WTC11 (cell line): ENCODE data around the gene PROC. TPM values are rescaled to one million over a fixed set of nuclear protein-coding genes. Genes with fewer than 3 reads are reported as not detected.
A peak's percentile ranks its signal among the peaks of the same experiment; 100 is the strongest.

ENCODE experiments used
- ATAC-seq: fragments of 200-7000 bp; cut with Tn5 transposase; 2 replicates; pipeline ENCODE4 v1.10.0; 2021; ENCODE audit warnings: mild to moderate bottlenecking, moderate library complexity
- CTCF ChIA-PET: fragments of 300-600 bp; sonication (Branson Sonifier 250); formaldehyde crosslinking; loops from one replicate; lab custom pipeline; 2021; ENCODE audit warnings: antibody characterized with exemption; lab: Charles Lee
- POLR2A ChIA-PET: fragments of 350-600 bp; sonication (Branson Sonifier 250); formaldehyde crosslinking; loops from one replicate; lab custom pipeline; 2021; ENCODE audit warnings: antibody characterized with exemption; lab: Charles Lee
- DNase-seq: peaks from one replicate; pipeline ENCODE4 v3.0.0; 2021; ENCODE audit warnings: low spot score
- H3K27ac Mint-ChIP-seq: 2 replicates; pipeline ENCODE4 v1.8.0; 2021; ENCODE audit warnings: mixed read lengths
- H3K27me3 Mint-ChIP-seq: 2 replicates; pipeline ENCODE4 v1.8.0; 2021; ENCODE audit warnings: low read depth, mild to moderate bottlenecking, moderate library complexity, mixed read lengths
- H3K36me3 Mint-ChIP-seq: 2 replicates; pipeline ENCODE4 v1.8.0; 2021; ENCODE audit warnings: mixed read lengths
- H3K4me1 Mint-ChIP-seq: 2 replicates; pipeline ENCODE4 v1.8.0; 2022; ENCODE audit warnings: mixed read lengths
- H3K4me3 Mint-ChIP-seq: 2 replicates; pipeline ENCODE4 v1.8.0; 2021; ENCODE audit warnings: mild to moderate bottlenecking, moderate library complexity, mixed read lengths
- H3K9me3 Mint-ChIP-seq: 2 replicates; pipeline ENCODE4 v1.8.0; 2021; ENCODE audit warnings: mixed read lengths
- ARID4B ChIP-seq: sonication (generic); formaldehyde crosslinking; IDR thresholded peaks from 2 replicates; pipeline ENCODE4 v1.8.0; 2023; ENCODE audit warnings: missing genetic modification reagents, mild to moderate bottlenecking, borderline replicate concordance
- FOXJ3 ChIP-seq: sonication (generic); formaldehyde crosslinking; IDR thresholded peaks from 2 replicates; pipeline ENCODE4 v1.9.0; 2021; ENCODE audit warnings: missing genetic modification reagents, mild to moderate bottlenecking, borderline replicate concordance
- FOXK1 ChIP-seq: sonication (generic); formaldehyde crosslinking; IDR thresholded peaks from 2 replicates; pipeline ENCODE4 v1.8.0; 2022; ENCODE audit warnings: mild to moderate bottlenecking, moderate library complexity, missing genetic modification reagents
- GTF2I ChIP-seq: fragments of 250-450 bp; sonication (Bioruptor Pico); conservative IDR thresholded peaks from 2 replicates; pipeline ENCODE4 v1.4.0; 2021; ENCODE audit warnings: mild to moderate bottlenecking
- NR1H2 ChIP-seq: sonication (generic); formaldehyde crosslinking; IDR thresholded peaks from 2 replicates; pipeline ENCODE4 v1.9.0; 2021; ENCODE audit warnings: mild to moderate bottlenecking, moderate library complexity, missing genetic modification reagents
- PRRX2 ChIP-seq: fragments of 250-450 bp; sonication (Bioruptor Pico); IDR thresholded peaks from 2 replicates; pipeline ENCODE4 v1.8.0; 2021; ENCODE audit warnings: mild to moderate bottlenecking
- RELA ChIP-seq: sonication (generic); formaldehyde crosslinking; IDR thresholded peaks from 2 replicates; pipeline ENCODE4 v1.8.1; 2022; ENCODE audit warnings: missing genetic modification reagents, mild to moderate bottlenecking, borderline replicate concordance
- SP1 ChIP-seq: sonication (generic); formaldehyde crosslinking; conservative IDR thresholded peaks from 2 replicates; pipeline ENCODE4 v1.8.1; 2022; ENCODE audit warnings: missing genetic modification reagents
- ZNF121 ChIP-seq: sonication (generic); formaldehyde crosslinking; IDR thresholded peaks from 2 replicates; pipeline ENCODE4 v1.8.0; 2023; ENCODE audit warnings: missing genetic modification reagents
- ZNF671 ChIP-seq: fragments of 250-450 bp; sonication (Bioruptor Pico); IDR thresholded peaks from 2 replicates; pipeline ENCODE4 v1.8.0; 2021; ENCODE audit warnings: mild to moderate bottlenecking
- total RNA-seq: library from RNA; stranded (reverse); gene quantifications from 3 replicates; pipeline ENCODE4 v1.2.3, GENCODE V29; 2021
- TF ChIP-seq, protein P1 (sequence below): sonication (generic); formaldehyde crosslinking; IDR thresholded peaks from 2 replicates; pipeline ENCODE4 v1.8.1; 2022; ENCODE audit warnings: low read depth, mild to moderate bottlenecking, moderate library complexity, missing genetic modification reagents, borderline replicate concordance
- TF ChIP-seq, protein P2 (sequence below): sonication (generic); formaldehyde crosslinking; IDR thresholded peaks from 2 replicates; pipeline ENCODE4 v1.8.0; 2022; ENCODE audit warnings: mild to moderate bottlenecking, missing genetic modification reagents
- TF ChIP-seq, protein P3 (sequence below): sonication (generic); formaldehyde crosslinking; IDR thresholded peaks from 2 replicates; pipeline ENCODE4 v1.8.1; 2022; ENCODE audit warnings: mild to moderate bottlenecking, moderate library complexity, missing genetic modification reagents
- TF ChIP-seq, protein P4 (sequence below): fragments of 250-450 bp; sonication (Bioruptor Pico); IDR thresholded peaks from 2 replicates; pipeline ENCODE4 v1.9.0; 2021; ENCODE audit warnings: mild to moderate bottlenecking

The PROC gene
- total RNA-seq, 1 experiment from 2014 or later, result 0.59 TPM

DNA sequence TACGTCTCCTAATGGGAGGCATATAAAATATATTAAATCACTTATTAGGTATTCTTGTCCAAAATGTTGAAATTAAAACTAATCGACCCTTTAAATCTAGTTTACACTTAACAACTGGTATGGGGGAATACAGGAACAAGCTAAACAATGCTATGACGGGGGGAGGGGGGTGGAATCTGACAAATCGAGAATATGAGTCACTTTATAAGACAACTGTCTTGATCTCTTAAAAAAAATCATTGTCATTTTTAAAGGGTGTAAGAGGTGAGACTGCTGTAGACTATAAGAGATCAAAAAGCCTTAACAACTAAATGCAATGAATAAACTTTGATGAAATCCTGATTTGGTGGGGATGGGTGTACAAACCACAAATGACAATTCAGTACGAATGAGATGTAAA is 36.5 kb upstream of the PROC start (continued):
- TF ChIP-seq ZNF121 (CRISPR knock-in tag) (no peak), SP1 (CRISPR knock-in tag) (no peak), FOXK1 (CRISPR knock-in tag) (no peak), NR1H2 (CRISPR knock-in tag) (no peak)

DNA sequence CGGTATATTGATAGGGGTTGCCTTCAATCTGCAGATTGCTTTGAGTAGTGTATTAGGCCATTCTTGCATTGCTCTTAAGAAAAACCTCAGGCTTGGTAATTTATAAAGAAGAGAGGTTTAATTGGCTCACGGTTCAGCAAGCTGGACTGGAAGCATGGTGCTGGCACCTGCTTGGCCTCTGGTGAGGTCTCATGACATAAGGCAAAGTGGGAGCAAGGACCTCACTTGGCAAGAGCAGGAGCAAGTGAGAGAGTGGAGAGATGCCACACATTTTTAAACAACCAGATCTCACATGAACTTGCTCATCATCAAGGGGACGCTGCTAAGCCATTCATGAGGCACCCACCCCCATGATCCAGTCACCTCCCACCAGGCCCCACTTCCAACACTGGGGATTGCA is 35.4 kb upstream of the PROC start:
- peaks cover 13% of the 10 kb centered on the region for H3K4me1 Mint-ChIP-seq
- TF ChIP-seq, protein P1, sequence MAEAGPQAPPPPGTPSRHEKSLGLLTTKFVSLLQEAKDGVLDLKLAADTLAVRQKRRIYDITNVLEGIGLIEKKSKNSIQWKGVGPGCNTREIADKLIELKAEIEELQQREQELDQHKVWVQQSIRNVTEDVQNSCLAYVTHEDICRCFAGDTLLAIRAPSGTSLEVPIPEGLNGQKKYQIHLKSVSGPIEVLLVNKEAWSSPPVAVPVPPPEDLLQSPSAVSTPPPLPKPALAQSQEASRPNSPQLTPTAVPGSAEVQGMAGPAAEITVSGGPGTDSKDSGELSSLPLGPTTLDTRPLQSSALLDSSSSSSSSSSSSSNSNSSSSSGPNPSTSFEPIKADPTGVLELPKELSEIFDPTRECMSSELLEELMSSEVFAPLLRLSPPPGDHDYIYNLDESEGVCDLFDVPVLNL (CRISPR knock-in tag), result no peak
- TF ChIP-seq PRRX2 (no peak), ARID4B (no peak), ZNF671 (no peak), GTF2I (CRISPR knock-in tag) (no peak), RELA (no peak)
- TF ChIP-seq, protein P2, sequence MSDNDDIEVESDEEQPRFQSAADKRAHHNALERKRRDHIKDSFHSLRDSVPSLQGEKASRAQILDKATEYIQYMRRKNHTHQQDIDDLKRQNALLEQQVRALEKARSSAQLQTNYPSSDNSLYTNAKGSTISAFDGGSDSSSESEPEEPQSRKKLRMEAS, result no peak
- TF ChIP-seq, protein P3, sequence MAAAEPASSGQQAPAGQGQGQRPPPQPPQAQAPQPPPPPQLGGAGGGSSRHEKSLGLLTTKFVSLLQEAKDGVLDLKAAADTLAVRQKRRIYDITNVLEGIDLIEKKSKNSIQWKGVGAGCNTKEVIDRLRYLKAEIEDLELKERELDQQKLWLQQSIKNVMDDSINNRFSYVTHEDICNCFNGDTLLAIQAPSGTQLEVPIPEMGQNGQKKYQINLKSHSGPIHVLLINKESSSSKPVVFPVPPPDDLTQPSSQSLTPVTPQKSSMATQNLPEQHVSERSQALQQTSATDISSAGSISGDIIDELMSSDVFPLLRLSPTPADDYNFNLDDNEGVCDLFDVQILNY, result no peak
- TF ChIP-seq, protein P4, sequence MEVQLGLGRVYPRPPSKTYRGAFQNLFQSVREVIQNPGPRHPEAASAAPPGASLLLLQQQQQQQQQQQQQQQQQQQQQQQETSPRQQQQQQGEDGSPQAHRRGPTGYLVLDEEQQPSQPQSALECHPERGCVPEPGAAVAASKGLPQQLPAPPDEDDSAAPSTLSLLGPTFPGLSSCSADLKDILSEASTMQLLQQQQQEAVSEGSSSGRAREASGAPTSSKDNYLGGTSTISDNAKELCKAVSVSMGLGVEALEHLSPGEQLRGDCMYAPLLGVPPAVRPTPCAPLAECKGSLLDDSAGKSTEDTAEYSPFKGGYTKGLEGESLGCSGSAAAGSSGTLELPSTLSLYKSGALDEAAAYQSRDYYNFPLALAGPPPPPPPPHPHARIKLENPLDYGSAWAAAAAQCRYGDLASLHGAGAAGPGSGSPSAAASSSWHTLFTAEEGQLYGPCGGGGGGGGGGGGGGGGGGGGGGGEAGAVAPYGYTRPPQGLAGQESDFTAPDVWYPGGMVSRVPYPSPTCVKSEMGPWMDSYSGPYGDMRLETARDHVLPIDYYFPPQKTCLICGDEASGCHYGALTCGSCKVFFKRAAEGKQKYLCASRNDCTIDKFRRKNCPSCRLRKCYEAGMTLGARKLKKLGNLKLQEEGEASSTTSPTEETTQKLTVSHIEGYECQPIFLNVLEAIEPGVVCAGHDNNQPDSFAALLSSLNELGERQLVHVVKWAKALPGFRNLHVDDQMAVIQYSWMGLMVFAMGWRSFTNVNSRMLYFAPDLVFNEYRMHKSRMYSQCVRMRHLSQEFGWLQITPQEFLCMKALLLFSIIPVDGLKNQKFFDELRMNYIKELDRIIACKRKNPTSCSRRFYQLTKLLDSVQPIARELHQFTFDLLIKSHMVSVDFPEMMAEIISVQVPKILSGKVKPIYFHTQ (CRISPR knock-in tag), result no peak
- DNase-seq (no peak), ATAC-seq (no peak)
- CTCF ChIA-PET, result interaction anchor here (2.0 kb wide), 1 partner anchor 33 kb away, joined by 5 read pairs; no protein-coding TSS in a partner anchor
- POLR2A ChIA-PET, result no interaction called here
- peaks cover 5% of the 10 kb centered on the region for H3K9me3 Mint-ChIP-seq
- peaks cover 5% of the 10 kb centered on the region for H3K36me3 Mint-ChIP-seq
- no peaks in the 10 kb centered on the region; the same call in 1 of the 2 replicates for H3K27me3 Mint-ChIP-seq
- H3K4me3 Mint-ChIP-seq, result no peak overlapping the region
- H3K27ac Mint-ChIP-seq, result no peak overlapping the region; the same call in 1 of the 2 replicates

- no peak for ATAC-seq
- Mint-ChIP-seq H3K27me3 (no peaks in the 10 kb centered on the region; the same call in 1 of the 2 replicates), H3K4me3 (no peak overlapping the region), H3K4me1 (peaks cover 22% of the 10 kb centered on the region), H3K36me3 (peaks cover 3% of the 10 kb centered on the region; the same call in 1 of the 2 replicates), H3K27ac (no peak overlapping the region), H3K9me3 (no peaks in the 10 kb centered on the region)
- CTCF ChIA-PET, result interaction anchor here (2.0 kb wide), 1 partner anchor 31 kb away, joined by 5 read pairs; no protein-coding TSS in a partner anchor
- no peak for DNase-seq
- peak; percentile 51; the same call in 1 of the 2 replicates for TF ChIP-seq ZNF121 (CRISPR knock-in tag)
- no peak for TF ChIP-seq FOXJ3 (CRISPR knock-in tag)
- POLR2A ChIA-PET, result no interaction called here
Observed at GRCh38 chr2:127384529-127384928, 33.7 kb upstream of the PROC start.
